Measurements from ENCODE around the gene LARP1B.

DNA sequence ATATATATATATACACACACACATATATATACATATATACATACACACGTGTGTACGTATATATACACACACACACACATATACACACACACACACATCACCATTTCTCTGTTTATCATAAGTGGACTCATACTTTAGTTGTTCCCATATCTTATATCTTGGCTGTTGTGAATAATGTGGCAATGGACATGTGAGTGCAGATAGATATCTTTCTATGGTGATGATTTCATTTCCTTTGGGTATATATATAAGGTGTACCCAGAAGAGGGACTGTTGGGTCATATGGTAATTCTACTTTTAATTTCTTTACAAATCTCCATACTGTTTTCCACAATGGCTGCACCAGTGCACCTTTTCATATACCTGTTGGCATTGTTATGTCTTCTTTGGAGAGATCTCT, 105.9 kb downstream of the LARP1B start:
- TF ChIP-seq POLR2A (IDR thresholded peaks at IDR 0.05): no peak
- TF ChIP-seq, protein P1, sequence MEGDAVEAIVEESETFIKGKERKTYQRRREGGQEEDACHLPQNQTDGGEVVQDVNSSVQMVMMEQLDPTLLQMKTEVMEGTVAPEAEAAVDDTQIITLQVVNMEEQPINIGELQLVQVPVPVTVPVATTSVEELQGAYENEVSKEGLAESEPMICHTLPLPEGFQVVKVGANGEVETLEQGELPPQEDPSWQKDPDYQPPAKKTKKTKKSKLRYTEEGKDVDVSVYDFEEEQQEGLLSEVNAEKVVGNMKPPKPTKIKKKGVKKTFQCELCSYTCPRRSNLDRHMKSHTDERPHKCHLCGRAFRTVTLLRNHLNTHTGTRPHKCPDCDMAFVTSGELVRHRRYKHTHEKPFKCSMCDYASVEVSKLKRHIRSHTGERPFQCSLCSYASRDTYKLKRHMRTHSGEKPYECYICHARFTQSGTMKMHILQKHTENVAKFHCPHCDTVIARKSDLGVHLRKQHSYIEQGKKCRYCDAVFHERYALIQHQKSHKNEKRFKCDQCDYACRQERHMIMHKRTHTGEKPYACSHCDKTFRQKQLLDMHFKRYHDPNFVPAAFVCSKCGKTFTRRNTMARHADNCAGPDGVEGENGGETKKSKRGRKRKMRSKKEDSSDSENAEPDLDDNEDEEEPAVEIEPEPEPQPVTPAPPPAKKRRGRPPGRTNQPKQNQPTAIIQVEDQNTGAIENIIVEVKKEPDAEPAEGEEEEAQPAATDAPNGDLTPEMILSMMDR (IDR thresholded peaks at IDR 0.05 in 8 of 11, conservative IDR thresholded peaks at IDR 0.05 in 3 of 11): no peak
- no peak for TF ChIP-seq POLR2AphosphoS5 (IDR thresholded peaks at IDR 0.05)

All from spleen (tissue), 7 donors.